VCaP (cell line): Measurements from ENCODE around the gene PRKCE.

Experiments used
- H3K27ac ChIP-seq: fragments of 450-650 bp; 2 replicates; pipeline ENCODE4 v1.5.1; 2017
- TF ChIP-seq, protein P1 (sequence below): fragments of 450-650 bp; conservative IDR thresholded peaks from 2 replicates; pipeline ENCODE4 v1.5.1; 2017; ENCODE audit warnings: mild to moderate bottlenecking, moderate library complexity

The PRKCE gene

DNA sequence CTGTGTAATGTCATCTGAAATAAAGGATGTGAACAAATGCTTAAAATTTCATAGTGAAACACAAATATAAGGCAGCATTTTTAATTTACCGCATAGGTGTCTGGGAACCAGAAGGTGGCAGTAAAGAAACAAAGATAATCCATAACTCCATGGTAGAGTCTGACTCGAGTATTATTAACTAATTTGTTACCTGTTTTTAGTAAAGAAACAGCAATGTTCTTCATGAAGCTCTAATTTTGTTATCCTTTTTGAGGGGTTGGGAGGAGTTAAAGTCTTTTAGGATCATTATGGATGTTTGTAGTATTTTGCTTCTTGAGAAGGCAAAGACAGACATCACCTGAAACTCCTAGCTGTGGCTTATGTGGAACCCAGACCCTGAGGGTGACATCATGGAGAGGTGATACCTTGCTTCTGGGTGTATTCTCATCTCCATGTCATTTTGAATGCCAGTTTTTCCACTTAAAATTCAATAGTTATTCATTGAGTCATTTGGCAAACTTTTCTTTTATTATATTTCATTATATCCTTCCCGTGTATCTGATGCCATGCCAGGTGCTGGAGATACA is 359.5 kb downstream of the PRKCE start:
- TF ChIP-seq, protein P1, sequence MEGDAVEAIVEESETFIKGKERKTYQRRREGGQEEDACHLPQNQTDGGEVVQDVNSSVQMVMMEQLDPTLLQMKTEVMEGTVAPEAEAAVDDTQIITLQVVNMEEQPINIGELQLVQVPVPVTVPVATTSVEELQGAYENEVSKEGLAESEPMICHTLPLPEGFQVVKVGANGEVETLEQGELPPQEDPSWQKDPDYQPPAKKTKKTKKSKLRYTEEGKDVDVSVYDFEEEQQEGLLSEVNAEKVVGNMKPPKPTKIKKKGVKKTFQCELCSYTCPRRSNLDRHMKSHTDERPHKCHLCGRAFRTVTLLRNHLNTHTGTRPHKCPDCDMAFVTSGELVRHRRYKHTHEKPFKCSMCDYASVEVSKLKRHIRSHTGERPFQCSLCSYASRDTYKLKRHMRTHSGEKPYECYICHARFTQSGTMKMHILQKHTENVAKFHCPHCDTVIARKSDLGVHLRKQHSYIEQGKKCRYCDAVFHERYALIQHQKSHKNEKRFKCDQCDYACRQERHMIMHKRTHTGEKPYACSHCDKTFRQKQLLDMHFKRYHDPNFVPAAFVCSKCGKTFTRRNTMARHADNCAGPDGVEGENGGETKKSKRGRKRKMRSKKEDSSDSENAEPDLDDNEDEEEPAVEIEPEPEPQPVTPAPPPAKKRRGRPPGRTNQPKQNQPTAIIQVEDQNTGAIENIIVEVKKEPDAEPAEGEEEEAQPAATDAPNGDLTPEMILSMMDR: peak; percentile 79
- no peak overlapping the region for H3K27ac ChIP-seq

DNA sequence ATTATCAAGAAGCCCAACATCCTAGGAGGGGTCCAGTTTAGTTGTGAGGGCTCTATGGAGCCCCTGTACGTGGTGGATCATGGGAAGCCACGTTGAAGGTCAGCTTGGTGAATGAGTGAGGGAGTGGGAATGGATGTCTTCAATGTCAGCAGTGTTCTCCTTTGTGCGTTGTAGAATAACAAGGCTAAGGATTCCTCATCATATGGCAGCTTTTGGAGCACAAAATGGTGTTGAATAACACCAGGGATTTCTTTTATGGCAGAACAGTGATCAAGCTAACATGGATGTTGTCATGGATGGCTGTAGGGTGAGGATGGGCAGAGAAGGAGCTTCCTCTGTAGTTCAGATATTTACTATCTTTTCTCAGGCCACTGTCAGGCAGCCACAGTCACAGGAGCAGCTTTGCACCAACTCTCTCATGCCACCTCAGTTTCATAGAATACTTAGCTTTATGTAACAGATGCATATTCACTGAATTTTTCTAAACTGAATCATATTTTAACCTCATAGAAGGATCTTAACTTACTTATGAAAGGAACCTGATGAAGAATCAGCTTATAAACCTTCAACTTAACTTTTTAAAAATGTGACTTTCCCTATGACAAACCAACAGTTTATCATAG is 361.3 kb downstream of the PRKCE start:
- TF ChIP-seq, protein P1: no peak
- H3K27ac ChIP-seq: no peak overlapping the region

- no peak overlapping the region for H3K27ac ChIP-seq
- TF ChIP-seq, protein P1: no peak
These were observed 362.3 kb downstream of the PRKCE start for GRCh38 chr2:46013726-46014125.

DNA sequence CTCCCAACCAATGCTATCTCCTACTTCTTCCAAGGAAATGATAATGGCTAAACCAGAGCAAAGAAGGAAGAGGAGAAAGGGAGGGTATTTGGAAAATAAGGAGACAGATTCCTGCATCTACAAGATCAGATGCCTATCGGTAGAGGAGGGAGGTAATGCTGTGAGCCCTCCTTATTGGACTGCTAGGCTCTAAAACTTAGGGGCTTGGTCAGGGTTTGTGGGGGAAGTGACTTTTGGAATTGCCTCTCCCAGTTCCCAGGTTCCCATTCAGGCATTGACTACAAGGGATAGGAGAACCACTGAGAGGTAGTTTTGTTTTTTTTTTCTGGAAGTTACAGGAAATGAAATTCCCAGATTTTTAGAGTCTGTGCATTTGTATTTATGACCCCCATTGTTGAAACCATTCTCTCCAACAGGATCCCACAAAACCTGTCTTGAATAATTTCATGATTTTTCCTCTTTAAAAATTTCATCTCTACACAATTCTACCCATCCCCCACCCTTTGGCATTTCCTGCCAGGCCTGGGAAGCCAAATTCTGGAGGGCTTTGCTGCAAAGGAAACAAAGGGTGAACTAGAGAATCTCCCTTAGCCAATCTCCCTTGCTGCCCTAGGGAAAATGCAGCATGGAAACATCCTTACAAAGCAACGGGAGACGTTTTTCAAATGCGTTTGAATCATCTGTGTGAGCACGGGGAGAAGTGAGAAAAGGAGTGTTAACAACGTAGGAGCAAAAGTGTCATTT is 363.6 kb downstream of the PRKCE start:
- no peak overlapping the region for H3K27ac ChIP-seq
- TF ChIP-seq, protein P1: no peak

- TF ChIP-seq, protein P1: no peak
- H3K27ac ChIP-seq: no peak overlapping the region
These were observed 364.2 kb downstream of the PRKCE start for GRCh38 chr2:46015671-46016070.

DNA sequence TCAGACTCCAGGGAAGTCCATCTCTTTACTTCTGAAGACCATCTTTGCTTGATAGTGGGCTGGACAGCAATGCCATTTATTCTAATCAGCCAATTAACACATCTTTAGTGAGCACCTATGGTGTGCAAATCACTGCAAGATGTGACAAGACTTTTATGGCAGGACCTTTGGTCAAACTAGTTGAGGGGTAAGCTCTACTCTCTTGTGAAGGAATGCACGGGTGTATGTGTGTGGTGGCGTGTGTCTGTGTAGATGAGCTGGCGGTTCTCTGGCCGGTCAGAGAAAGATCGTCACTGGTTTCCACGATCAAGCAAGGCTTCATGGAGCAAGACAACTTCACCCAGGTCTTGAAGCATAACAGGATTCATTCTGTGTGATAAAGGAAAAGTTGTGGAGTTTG is 364.6 kb downstream of the PRKCE start:
- no peak overlapping the region for H3K27ac ChIP-seq
- TF ChIP-seq, protein P1: no peak

- no peak overlapping the region for H3K27ac ChIP-seq
- TF ChIP-seq, protein P1: peak; percentile 53
These were observed 367.5 kb downstream of the PRKCE start for GRCh38 chr2:46018773-46019591.
